Neuronal stem cell (in vitro differentiated cells): ENCODE results near the gene NRARP.

Source experiments
- DNase-seq: peaks from one replicate; pipeline ENCODE4 v3.0.0-alpha.2; 2013; ENCODE audit warnings: low spot score
- H2AFZ ChIP-seq: one replicate; pipeline ENCODE4 v1.6.1; 2013; ENCODE audit warnings: mild to moderate bottlenecking, low read length, inconsistent platforms
- H2AK5ac ChIP-seq: 2 replicates; pipeline ENCODE4 v1.6.1; 2013; ENCODE audit warnings: low read depth, mild to moderate bottlenecking, inconsistent platforms, low read length, moderate library complexity, mixed read lengths
- H2BK120ac ChIP-seq: 2 replicates; pipeline ENCODE4 v1.6.1; 2013; ENCODE audit warnings: low read depth, mild to moderate bottlenecking, inconsistent platforms, low read length, moderate library complexity, mixed read lengths
- H2BK12ac ChIP-seq: one replicate; pipeline ENCODE4 v1.6.1; 2013; ENCODE audit warnings: low read length, inconsistent platforms
- H2BK15ac ChIP-seq: 2 replicates; pipeline ENCODE4 v1.6.1; 2013; ENCODE audit warnings: mild to moderate bottlenecking, low read length, inconsistent platforms, mixed read lengths
- H2BK5ac ChIP-seq: one replicate; pipeline ENCODE4 v1.6.1; 2013; ENCODE audit warnings: inconsistent platforms, mild to moderate bottlenecking, low read length, moderate library complexity
- H3K14ac ChIP-seq: one replicate; pipeline ENCODE4 v1.6.1; 2013; ENCODE audit warnings: low read length, inconsistent platforms
- H3K18ac ChIP-seq: 2 replicates; pipeline ENCODE4 v1.6.1; 2013; ENCODE audit warnings: low read length, inconsistent platforms
- H3K23ac ChIP-seq: 2 replicates; pipeline ENCODE4 v1.6.1; 2013; ENCODE audit warnings: low read depth, mild to moderate bottlenecking, mixed read lengths, low read length, inconsistent platforms; ENCODE audit not compliant: poor library complexity
- H3K27ac ChIP-seq: replicated peaks from 3 replicates; pipeline ENCODE4 v1.5.1; 2013; ENCODE audit warnings: low read length, inconsistent platforms
- H3K27me3 ChIP-seq, 3 experiments: 2 replicates each; pipeline ENCODE4 v1.6.1; 2013; ENCODE audit warnings: low read length in 3 of 3, mild to moderate bottlenecking in 2 of 3, inconsistent platforms in 1 of 3, low read depth in 1 of 3, mixed read lengths in 1 of 3, moderate library complexity in 1 of 3; ENCODE audit not compliant: control insufficient read depth in 3 of 3, insufficient read depth in 3 of 3
- H3K36me3 ChIP-seq, 2 donors: replicated peaks in 1 of 2; 2 replicates each; pipeline ENCODE4 v1.6.1; 2013; ENCODE audit warnings: low read length in 2 of 2; ENCODE audit not compliant: control insufficient read depth in 2 of 2, insufficient read depth in 2 of 2
- H3K4ac ChIP-seq: 2 replicates; pipeline ENCODE4 v1.6.1; 2013; ENCODE audit warnings: inconsistent platforms, mild to moderate bottlenecking, low read length, moderate library complexity
- H3K4me1 ChIP-seq, 2 donors: 1 replicate in 1 of 2; 2 replicates in 1 of 2; pipeline ENCODE4 v1.6.1; 2013; ENCODE audit warnings: low read length in 2 of 2, low read depth in 1 of 2; ENCODE audit not compliant: control insufficient read depth in 2 of 2, insufficient read depth in 1 of 2
- H3K4me2 ChIP-seq: one replicate; pipeline ENCODE4 v1.6.1; 2013; ENCODE audit warnings: mild to moderate bottlenecking, low read length, inconsistent platforms; ENCODE audit not compliant: insufficient read depth, poor library complexity, severe bottlenecking
- H3K4me3 ChIP-seq, 2 donors: 2 replicates each; pipeline ENCODE4 v1.5.1; 2013; ENCODE audit warnings: low read length in 2 of 2, mild to moderate bottlenecking in 2 of 2, inconsistent platforms in 1 of 2, moderate library complexity in 1 of 2
- H3K79me1 ChIP-seq: one replicate; pipeline ENCODE4 v1.6.1; 2013; ENCODE audit warnings: low read depth, mild to moderate bottlenecking, inconsistent platforms, low read length, moderate library complexity
- H3K9ac ChIP-seq: one replicate; pipeline ENCODE4 v1.6.1; 2013; ENCODE audit warnings: mild to moderate bottlenecking, low read depth, low read length, inconsistent platforms; ENCODE audit not compliant: poor library complexity
- H3K9me3 ChIP-seq, 2 donors: replicated peaks in 1 of 2; 2 replicates each; pipeline versions ENCODE3 to v1.6.1; 2013; ENCODE audit warnings: low read length in 2 of 2, mild to moderate bottlenecking in 2 of 2, inconsistent platforms in 1 of 2, low read depth in 1 of 2, mixed read lengths in 1 of 2, moderate library complexity in 1 of 2; ENCODE audit not compliant: control insufficient read depth in 2 of 2, insufficient read depth in 1 of 2
- H4K8ac ChIP-seq: one replicate; pipeline ENCODE4 v1.6.1; 2013; ENCODE audit warnings: low read depth, mild to moderate bottlenecking, inconsistent platforms, low read length, moderate library complexity
- H4K91ac ChIP-seq: one replicate; pipeline ENCODE4 v1.6.1; 2013; ENCODE audit warnings: low read length, low read depth, mild to moderate bottlenecking, inconsistent platforms; ENCODE audit not compliant: poor library complexity
- WGBS, 2 donors: extraction: QIAGEN DNeasy Blood & Tissue Kit; methylation state at CpG; one replicate each; pipeline ENCODE4 v1.1.7; 2013; ENCODE audit warnings: missing lambda C conversion rate in 2 of 2, mixed read lengths in 1 of 2; ENCODE audit not compliant: insufficient read length in 2 of 2, insufficient replicate concordance in 1 of 2; ENCODE audit errors: extremely low coverage in 2 of 2; 5-methylcytosine and 5-hydroxymethylcytosine counted together

NRARP gene

GRCh38 chr9:137268538-137269201, 33.4 kb downstream of the NRARP start:
- H2BK15ac ChIP-seq: no peak overlapping the region
- no peaks in the 10 kb centered on the region for H3K27me3 ChIP-seq
- no peak overlapping the region for H3K4ac ChIP-seq
- no peaks in the 10 kb centered on the region for H3K4me1 ChIP-seq
- no peak overlapping the region for H3K23ac ChIP-seq
- no peak overlapping the region for H3K27ac ChIP-seq
- no peak overlapping the region for H2BK12ac ChIP-seq
- H3K9ac ChIP-seq: no peak overlapping the region
- peaks cover 43 to 90% of the 10 kb centered on the region in 2 donors for H3K36me3 ChIP-seq
- no peak overlapping the region for H4K91ac ChIP-seq
- no peak overlapping the region for H2AFZ ChIP-seq
- no peak overlapping the region for H3K4me3 ChIP-seq
- no peaks in the 10 kb centered on the region for H3K9me3 ChIP-seq
- no peak overlapping the region for H3K14ac ChIP-seq
- H3K4me2 ChIP-seq: no peak overlapping the region
- peaks cover 8% of the 10 kb centered on the region for H3K79me1 ChIP-seq
- no CpG with 5 or more reads among the region's 19 CpGs for WGBS, 2 donors
- H2BK5ac ChIP-seq: no peak overlapping the region
- no peak for DNase-seq
- no peak overlapping the region for H4K8ac ChIP-seq
- H2AK5ac ChIP-seq: no peak overlapping the region
- no peak overlapping the region for H2BK120ac ChIP-seq
- no peak overlapping the region for H3K18ac ChIP-seq

GRCh38 chr9:137267933-137268355, 34.1 kb downstream of the NRARP start:
- H2BK5ac ChIP-seq: no peak overlapping the region
- H2BK12ac ChIP-seq: no peak overlapping the region
- no peak overlapping the region for H3K27ac ChIP-seq
- H2AK5ac ChIP-seq: no peak overlapping the region
- H3K14ac ChIP-seq: no peak overlapping the region
- no peaks in the 10 kb centered on the region for H3K4me1 ChIP-seq
- no peak overlapping the region for H4K8ac ChIP-seq
- no peak overlapping the region for H2AFZ ChIP-seq
- no peak overlapping the region for H2BK15ac ChIP-seq
- WGBS, 2 donors: no CpG with 5 or more reads among the region's 6 CpGs
- H3K4ac ChIP-seq: no peak overlapping the region
- no peak overlapping the region for H3K9ac ChIP-seq
- DNase-seq: no peak
- H3K23ac ChIP-seq: no peak overlapping the region
- no peak overlapping the region for H4K91ac ChIP-seq
- H3K4me2 ChIP-seq: no peak overlapping the region
- no peak overlapping the region for H3K18ac ChIP-seq
- no peaks in the 10 kb centered on the region for H3K9me3 ChIP-seq
- H2BK120ac ChIP-seq: no peak overlapping the region
- H3K4me3 ChIP-seq: no peak overlapping the region
- H3K79me1 ChIP-seq: peaks cover 8% of the 10 kb centered on the region
- H3K36me3 ChIP-seq: peaks cover 43 to 88% of the 10 kb centered on the region in 2 donors
- no peaks in the 10 kb centered on the region for H3K27me3 ChIP-seq

- H3K27ac ChIP-seq: no peak overlapping the region
- no peak overlapping the region for H3K4me3 ChIP-seq
- no peak overlapping the region for H2BK12ac ChIP-seq
- H3K27me3 ChIP-seq: no peaks in the 10 kb centered on the region
- no peak overlapping the region for H3K14ac ChIP-seq
- H3K4me1 ChIP-seq: no peaks in the 10 kb centered on the region
- no peak overlapping the region for H2BK120ac ChIP-seq
- H3K9ac ChIP-seq: no peak overlapping the region
- H2BK15ac ChIP-seq: no peak overlapping the region
- H3K4me2 ChIP-seq: no peak overlapping the region
- no peak overlapping the region for H4K91ac ChIP-seq
- no peak overlapping the region for H3K4ac ChIP-seq
- no peak overlapping the region for H4K8ac ChIP-seq
- no peak for DNase-seq
- H3K36me3 ChIP-seq: peaks cover 37 to 84% of the 10 kb centered on the region in 2 donors
- H2AK5ac ChIP-seq: no peak overlapping the region
- peak overlapping the region; percentile 66 for H2BK5ac ChIP-seq
- no CpG with 5 or more reads among the region's 34 CpGs for WGBS, 2 donors
- H3K18ac ChIP-seq: no peak overlapping the region
- H3K23ac ChIP-seq: no peak overlapping the region
- peaks cover 5% of the 10 kb centered on the region for H3K79me1 ChIP-seq
- H2AFZ ChIP-seq: no peak overlapping the region
- no peaks in the 10 kb centered on the region for H3K9me3 ChIP-seq
These were observed 35.3 kb downstream of the NRARP start for GRCh38 chr9:137266585-137267453.

- Histone ChIP-seq H3K4me3 (no peak overlapping the region), H2BK15ac (no peak overlapping the region), H2BK12ac (no peak overlapping the region), H2BK5ac (peak overlapping the region; percentile 66), H3K79me1 (peaks cover 5% of the 10 kb centered on the region), H3K36me3 (peaks cover 35 to 84% of the 10 kb centered on the region in 2 donors), H3K14ac (no peak overlapping the region), H3K9ac (no peak overlapping the region), H4K91ac (no peak overlapping the region), H2BK120ac (no peak overlapping the region), H3K18ac (no peak overlapping the region), H3K4me1 (no peaks in the 10 kb centered on the region), H2AK5ac (no peak overlapping the region), H4K8ac (peak overlapping the region; percentile 82), H2AFZ (no peak overlapping the region), H3K4me2 (no peak overlapping the region), H3K27ac (no peak overlapping the region), H3K4ac (no peak overlapping the region), H3K23ac (no peak overlapping the region), H3K27me3 (no peaks in the 10 kb centered on the region), H3K9me3 (no peaks in the 10 kb centered on the region)
- DNase-seq: no peak
- no CpG with 5 or more reads among the region's 15 CpGs for WGBS, 2 donors
These were observed 35.9 kb downstream of the NRARP start for GRCh38 chr9:137266162-137266527.
